ENCODE measurements around the gene CACNG8.

The CACNG8 gene

GRCh38 chr19:53942001-53942786 lies 20.5 kb upstream of the CACNG8 start:
- Histone ChIP-seq H2AFZ (ENCODE audit: low read length) (no peak overlapping the region), H3K36me3 (ENCODE audit: insufficient read depth, low read length) (no peaks in the 10 kb centered on the region), H3K27ac (ENCODE audit: low read depth, low read length, poor library complexity, severe bottlenecking) (no peak overlapping the region), H3K4me3 (ENCODE audit: low read depth, low read length, poor library complexity, severe bottlenecking) (no peak overlapping the region), H3K4me1 (ENCODE audit: insufficient read depth, low read length, severe bottlenecking) (no peaks in the 10 kb centered on the region), H3K27me3 (ENCODE audit: insufficient read depth, low read length) (no peaks in the 10 kb centered on the region), H3K4me2 (ENCODE audit: low read length) (no peak overlapping the region), H3K9ac (ENCODE audit: low read length) (no peak overlapping the region), H3K9me2 (ENCODE audit: low read depth, low read length) (no peaks in the 10 kb centered on the region), H3F3A (ENCODE audit: insufficient read depth, low read length) (no peaks in the 10 kb centered on the region), H3K79me2 (ENCODE audit: insufficient read depth, low read length) (no peaks in the 10 kb centered on the region), H4K20me1 (ENCODE audit: insufficient read depth, low read length) (no peaks in the 10 kb centered on the region), H3K9me3 (ENCODE audit: low read length) (no peaks in the 10 kb centered on the region)
- TF ChIP-seq CTCF (IDR thresholded peaks at IDR 0.05; ENCODE audit: low read length) (no peak), EZH2 (IDR thresholded peaks at IDR 0.05; ENCODE audit: borderline replicate concordance, low read length) (no peak)

GRCh38 chr19:53944416-53944815 lies 18.3 kb upstream of the CACNG8 start:
- H3K79me2 ChIP-seq (ENCODE audit: insufficient read depth, low read length) = no peaks in the 10 kb centered on the region
- H2AFZ ChIP-seq (ENCODE audit: low read length) = no peak overlapping the region
- no peaks in the 10 kb centered on the region for H3K27me3 ChIP-seq (ENCODE audit: insufficient read depth, low read length)
- H3F3A ChIP-seq (ENCODE audit: insufficient read depth, low read length) = no peaks in the 10 kb centered on the region
- no peaks in the 10 kb centered on the region for H3K9me3 ChIP-seq (ENCODE audit: low read length)
- H3K4me3 ChIP-seq (ENCODE audit: low read depth, low read length, poor library complexity, severe bottlenecking) = no peak overlapping the region
- no peaks in the 10 kb centered on the region for H3K9me2 ChIP-seq (ENCODE audit: low read depth, low read length)
- H4K20me1 ChIP-seq (ENCODE audit: insufficient read depth, low read length) = no peaks in the 10 kb centered on the region
- H3K4me1 ChIP-seq (ENCODE audit: insufficient read depth, low read length, severe bottlenecking) = no peaks in the 10 kb centered on the region
- no peaks in the 10 kb centered on the region for H3K36me3 ChIP-seq (ENCODE audit: insufficient read depth, low read length)
- no peak overlapping the region for H3K27ac ChIP-seq (ENCODE audit: low read depth, low read length, poor library complexity, severe bottlenecking)
- no peak overlapping the region for H3K4me2 ChIP-seq (ENCODE audit: low read length)
- no peak overlapping the region for H3K9ac ChIP-seq (ENCODE audit: low read length)
- TF ChIP-seq EZH2 (IDR thresholded peaks at IDR 0.05; ENCODE audit: borderline replicate concordance, low read length) (no peak), CTCF (IDR thresholded peaks at IDR 0.05; ENCODE audit: low read length) (no peak)

- Histone ChIP-seq H3K27me3 (ENCODE audit: insufficient read depth, low read length) (no peaks in the 10 kb centered on the region), H3K4me2 (ENCODE audit: low read length) (no peak overlapping the region), H3K9me2 (ENCODE audit: low read depth, low read length) (no peaks in the 10 kb centered on the region), H3K4me1 (ENCODE audit: insufficient read depth, low read length, severe bottlenecking) (no peaks in the 10 kb centered on the region), H3K4me3 (ENCODE audit: low read depth, low read length, poor library complexity, severe bottlenecking) (no peak overlapping the region), H3K27ac (ENCODE audit: low read depth, low read length, poor library complexity, severe bottlenecking) (no peak overlapping the region), H4K20me1 (ENCODE audit: insufficient read depth, low read length) (no peaks in the 10 kb centered on the region), H3F3A (ENCODE audit: insufficient read depth, low read length) (no peaks in the 10 kb centered on the region), H2AFZ (ENCODE audit: low read length) (no peak overlapping the region), H3K79me2 (ENCODE audit: insufficient read depth, low read length) (no peaks in the 10 kb centered on the region), H3K36me3 (ENCODE audit: insufficient read depth, low read length) (no peaks in the 10 kb centered on the region), H3K9me3 (ENCODE audit: low read length) (no peaks in the 10 kb centered on the region), H3K9ac (ENCODE audit: low read length) (no peak overlapping the region)
- no peak for TF ChIP-seq CTCF (IDR thresholded peaks at IDR 0.05; ENCODE audit: low read length)
- no peak for TF ChIP-seq EZH2 (IDR thresholded peaks at IDR 0.05; ENCODE audit: borderline replicate concordance, low read length)
Measured at GRCh38 chr19:53944933-53945332, 17.8 kb upstream of the CACNG8 start.

All from OCI-LY1 (cell line).